GM18517 (cell line): ENCODE data around the gene THSD4.

Source experiments
- ATAC-seq: cut with Tn5 transposase; IDR thresholded peaks from one replicate; pipeline ENCODE4 v1.9.1; 2021; ENCODE audit warnings: mild to moderate bottlenecking, moderate library complexity; ENCODE audit not compliant: unreplicated experiment

Gene THSD4

GRCh38 chr15:71096676-71097075 lies 18.6 kb upstream of the THSD4 start:
- ATAC-seq, result no peak

GRCh38 chr15:71097890-71098289 lies 17.4 kb upstream of the THSD4 start:
- ATAC-seq, result no peak

DNA sequence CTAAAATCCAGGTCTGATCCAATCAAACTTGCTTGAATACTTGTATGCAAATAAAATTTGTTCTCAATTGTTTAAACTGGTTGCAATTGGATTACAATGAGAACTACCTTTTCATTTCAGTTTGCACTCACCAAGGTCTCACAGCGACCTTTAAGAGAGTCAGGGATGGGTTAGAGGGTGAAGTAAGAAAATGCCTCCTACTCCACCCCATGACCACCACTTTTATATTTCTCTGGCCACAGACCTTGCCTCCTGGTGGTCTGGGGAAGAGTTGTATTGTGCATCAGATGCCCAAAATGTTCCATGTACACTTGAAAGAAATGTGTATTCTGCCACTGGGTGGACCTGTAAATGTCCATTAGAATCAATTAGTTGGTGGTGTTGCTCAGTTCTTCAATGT lies 16.4 kb upstream of the THSD4 start:
- ATAC-seq, result no peak

DNA sequence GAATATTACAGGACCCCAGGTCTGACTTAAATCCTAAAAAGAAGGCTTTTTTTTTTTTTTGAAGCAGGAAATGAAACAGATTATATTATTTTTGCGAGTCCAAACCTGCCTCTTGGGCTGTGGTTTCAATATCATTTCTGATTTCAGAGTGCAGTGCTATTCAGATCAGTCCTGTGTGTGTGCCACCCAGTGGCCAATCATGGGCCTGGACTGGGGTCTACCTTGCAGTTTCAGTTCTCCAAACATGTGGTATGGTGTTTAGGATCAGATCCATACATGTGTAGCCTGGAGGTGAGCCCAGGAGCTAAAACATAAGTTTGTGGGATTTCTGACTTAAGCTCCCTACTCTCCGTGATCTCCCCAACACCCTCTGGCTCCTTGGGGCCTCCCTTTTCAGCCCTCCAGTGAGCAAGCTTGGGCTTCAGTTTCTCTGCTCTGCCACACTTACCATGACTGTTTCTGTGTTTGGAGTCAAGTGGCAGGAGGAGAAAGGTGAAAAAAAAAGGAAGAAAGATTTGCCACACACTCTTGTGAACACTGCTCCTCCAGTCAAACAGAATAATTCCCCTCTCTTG lies 12.1 kb upstream of the THSD4 start:
- no peak for ATAC-seq

GRCh38 chr15:71104636-71105035 lies 10.6 kb upstream of the THSD4 start:
- no peak for ATAC-seq

DNA sequence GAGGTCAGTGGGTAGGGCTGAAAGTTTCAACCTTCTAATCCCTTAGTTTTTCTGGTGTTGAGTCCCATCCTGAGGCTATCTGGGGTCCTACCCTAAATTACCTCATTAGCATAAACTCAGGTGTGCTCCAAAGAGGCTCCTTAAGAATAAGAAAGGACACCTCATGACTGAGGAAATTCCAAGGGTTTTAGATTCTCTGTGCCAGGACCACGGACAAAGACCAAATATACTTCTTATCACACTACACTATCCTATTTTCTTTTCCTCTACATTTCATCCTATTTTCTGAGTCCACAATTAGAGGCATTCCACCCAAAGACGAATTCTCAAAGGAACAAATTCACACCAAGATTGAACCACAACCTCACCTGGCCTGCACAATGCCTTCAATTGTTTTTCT lies 9.8 kb upstream of the THSD4 start:
- no peak for ATAC-seq

- ATAC-seq, result no peak
Observed at GRCh38 chr15:71106802-71107500, 8.3 kb upstream of the THSD4 start.

DNA sequence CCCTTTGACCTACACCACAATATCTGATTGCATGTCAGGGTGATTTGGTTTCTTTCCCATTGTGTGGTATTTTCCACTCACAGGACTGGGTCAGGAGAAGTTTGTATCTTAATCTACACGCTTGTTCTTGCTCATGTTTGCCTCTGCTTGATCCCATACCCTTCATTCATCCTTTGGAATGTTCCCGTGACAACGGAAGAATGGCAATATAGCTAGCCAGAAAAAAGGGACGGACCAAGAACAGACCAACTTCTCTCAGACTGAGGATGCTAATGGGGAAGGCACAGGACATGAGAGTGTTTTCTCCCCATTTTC lies 7.8 kb upstream of the THSD4 start:
- no peak for ATAC-seq

DNA sequence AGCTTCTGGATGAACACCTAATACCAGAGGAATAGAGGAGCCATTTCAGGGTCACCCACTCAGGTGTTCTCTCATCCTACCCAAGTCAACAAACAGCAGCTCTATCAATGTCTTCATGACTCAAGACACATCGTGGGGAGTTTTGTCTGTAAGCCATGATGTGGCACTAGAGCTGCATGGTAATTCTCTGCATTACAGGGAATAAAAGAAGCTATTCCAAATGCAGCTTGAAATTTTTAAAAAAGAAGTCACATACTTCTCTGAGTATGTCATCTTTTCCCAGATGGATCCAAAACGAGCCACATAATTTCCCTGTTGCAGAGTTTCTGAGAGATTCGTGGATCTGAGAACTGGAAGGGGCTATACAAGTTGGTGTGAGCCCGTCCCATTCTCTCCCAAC lies 6.1 kb upstream of the THSD4 start:
- no peak for ATAC-seq

DNA sequence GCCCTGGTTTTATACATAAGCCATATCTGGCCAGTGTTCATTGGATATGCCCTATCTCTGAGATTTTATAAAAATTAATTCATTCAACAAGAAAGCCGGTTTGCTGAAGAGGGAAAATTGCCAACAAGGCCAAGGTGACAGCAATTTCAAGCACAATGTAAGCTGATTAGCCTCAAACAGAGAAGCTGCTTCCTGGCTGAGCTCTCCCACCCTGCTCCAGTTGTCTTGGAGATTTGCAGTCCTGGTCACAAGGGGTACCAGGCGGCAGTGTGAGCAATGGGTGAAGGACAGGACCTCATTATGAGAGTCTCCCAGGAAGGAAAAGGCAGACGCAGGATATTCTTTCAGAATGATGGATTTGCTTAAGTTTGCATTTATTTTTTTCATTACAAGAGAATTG lies 5.4 kb upstream of the THSD4 start:
- ATAC-seq, result no peak

DNA sequence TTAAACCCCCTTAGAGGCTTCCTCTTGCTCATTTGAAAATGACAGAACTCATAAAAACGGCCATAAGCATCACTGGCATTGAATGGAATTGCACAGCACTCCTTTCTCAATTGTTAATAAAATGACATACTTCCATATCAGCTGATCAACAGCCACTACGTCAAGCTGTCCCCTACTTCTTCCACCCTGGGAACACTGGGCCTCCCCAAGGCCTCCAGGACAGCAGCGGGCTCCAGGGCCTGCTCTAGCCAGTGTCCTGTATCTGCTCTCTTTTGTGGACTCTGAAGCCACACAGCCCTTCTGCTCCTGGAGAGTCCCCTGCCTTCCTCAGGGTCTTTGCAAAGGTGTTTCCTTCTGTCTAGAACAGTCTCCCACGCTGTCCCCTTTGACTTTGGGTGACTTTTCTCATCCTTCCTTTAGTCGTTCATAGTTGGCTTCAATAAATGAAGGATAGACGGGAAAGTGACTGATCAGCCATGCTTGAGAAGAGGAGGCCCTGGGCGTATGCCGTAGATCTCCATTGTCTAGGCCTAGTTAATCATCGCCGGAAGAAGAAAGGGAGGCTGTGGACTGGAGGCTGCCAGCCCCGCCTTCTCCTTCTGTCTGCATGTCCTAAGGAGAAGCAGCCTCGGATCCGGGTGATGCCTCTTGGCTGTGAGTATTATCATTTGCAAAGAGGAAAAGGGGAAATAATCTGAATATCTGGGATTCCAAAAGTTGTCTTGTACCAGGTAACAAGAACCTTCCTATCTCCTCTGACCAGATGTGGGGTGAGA lies 4.7 kb upstream of the THSD4 start:
- no peak for ATAC-seq

- no peak for ATAC-seq
Observed at GRCh38 chr15:71111181-71111565, 4.1 kb upstream of the THSD4 start.

- no peak for ATAC-seq
Observed at GRCh38 chr15:71111950-71112349, 3.3 kb upstream of the THSD4 start.

- no peak for ATAC-seq
Observed at GRCh38 chr15:71112429-71112828, 2.8 kb upstream of the THSD4 start.

GRCh38 chr15:71114066-71114680 lies 1.1 kb upstream of the THSD4 start:
- ATAC-seq, result no peak

DNA sequence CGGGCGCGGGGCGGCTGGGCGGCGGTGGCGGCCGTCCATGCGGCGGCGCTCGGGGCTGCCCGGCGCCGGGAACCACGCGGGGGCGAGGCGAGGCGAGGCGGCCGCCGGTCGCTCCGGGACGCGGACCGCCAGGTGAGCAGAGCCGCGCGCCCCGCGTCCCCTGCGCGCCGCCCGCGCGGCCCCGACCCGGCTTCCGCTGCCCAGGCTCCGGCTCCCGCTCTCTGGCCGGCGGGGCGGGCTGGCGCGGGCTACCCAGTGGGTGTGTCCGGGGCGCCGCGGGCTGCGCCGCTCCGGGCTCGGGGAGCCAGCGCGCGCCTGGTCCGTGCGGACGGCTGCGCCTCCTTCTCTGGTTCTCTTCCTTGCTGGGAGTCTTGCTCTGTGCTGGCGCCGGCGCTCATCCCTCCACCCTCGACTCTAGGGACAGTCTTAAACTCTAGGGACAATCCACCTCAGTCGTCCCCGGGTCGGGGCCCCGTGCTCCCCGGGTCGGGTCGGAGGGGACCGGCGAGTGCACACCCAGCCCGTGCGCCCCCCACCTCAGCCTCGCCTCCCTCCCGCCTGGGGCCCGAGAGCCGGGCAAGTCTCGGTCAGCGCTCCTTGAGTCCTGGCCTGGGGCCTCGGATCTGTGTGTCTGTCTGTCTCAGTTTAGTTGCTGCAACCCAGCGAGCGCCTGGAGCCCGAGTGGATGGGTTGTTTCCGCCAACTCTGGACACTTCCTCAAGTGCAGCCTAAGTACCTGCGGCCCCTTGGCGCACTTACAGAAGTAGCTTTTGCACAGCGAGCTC lies 488 bp downstream of the THSD4 start:
- no peak for ATAC-seq

DNA sequence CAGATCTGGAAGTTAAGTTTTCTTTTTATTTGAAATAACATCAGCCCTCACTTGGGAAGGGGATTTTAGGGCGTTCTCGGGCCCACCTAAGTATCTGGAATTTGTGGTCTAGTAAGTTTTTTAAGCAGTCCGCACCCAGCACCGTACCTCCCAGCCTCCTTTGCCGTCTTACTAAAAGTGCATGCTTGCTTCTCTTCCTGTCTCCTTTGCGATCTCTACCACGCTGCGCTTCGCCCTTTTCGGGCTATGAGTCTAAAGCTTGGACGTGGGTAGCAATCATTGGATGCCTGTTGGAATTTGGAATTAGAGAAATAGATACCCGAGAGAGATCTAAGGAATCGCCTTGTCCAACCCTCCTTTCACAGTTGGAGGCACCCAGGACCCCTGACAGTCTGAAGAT lies 1.1 kb downstream of the THSD4 start:
- ATAC-seq, result no peak

DNA sequence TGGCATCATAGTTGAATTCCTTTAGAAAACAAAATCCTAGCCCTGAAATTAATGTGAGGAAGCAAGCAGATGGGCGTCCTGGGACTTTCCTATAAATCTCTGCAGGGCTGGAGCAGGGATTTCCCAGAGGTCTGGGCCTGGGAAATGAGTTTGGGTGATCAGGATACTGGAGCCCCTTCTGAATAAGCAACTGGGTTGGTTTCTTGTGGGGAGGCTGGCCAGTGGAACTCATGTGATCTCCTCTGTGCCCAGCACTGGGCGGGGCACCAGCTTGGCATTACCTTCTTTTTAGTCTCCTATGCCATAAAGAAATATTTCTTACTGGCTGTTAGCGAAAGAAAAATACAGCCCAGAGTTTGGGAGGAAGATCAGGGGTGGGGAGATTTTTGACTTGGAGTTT lies 1.7 kb downstream of the THSD4 start:
- no peak for ATAC-seq

- ATAC-seq, result no peak
Observed at GRCh38 chr15:71117714-71118305, 2.5 kb downstream of the THSD4 start.

DNA sequence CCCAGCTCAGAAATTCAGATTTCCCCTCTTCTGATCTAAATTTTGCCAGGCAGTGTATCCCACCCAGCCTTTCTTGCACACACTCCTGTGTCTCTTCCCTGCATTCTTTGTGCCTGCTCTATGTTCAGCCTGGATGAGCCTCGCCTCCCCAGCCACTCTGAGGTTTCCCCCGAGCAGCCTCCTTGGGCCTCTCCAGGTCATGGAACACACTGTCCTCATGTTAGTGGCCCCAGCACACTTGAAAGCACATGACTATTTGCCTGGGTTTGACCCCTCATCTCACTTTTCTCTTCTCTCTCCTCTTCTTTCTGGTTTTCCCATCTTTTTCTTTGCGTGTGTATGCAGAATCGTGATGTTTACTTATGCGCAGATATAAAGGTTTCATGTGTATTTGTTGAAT lies 3.1 kb downstream of the THSD4 start:
- no peak for ATAC-seq
